ENCODE results near the gene CASZ1. TPM values are rescaled to one million over a fixed set of nuclear protein-coding genes. Genes with fewer than 3 reads are reported as not detected.

The CASZ1 gene
- total RNA-seq, 1 experiment from 2014 or later, result 11.7 TPM

DNA sequence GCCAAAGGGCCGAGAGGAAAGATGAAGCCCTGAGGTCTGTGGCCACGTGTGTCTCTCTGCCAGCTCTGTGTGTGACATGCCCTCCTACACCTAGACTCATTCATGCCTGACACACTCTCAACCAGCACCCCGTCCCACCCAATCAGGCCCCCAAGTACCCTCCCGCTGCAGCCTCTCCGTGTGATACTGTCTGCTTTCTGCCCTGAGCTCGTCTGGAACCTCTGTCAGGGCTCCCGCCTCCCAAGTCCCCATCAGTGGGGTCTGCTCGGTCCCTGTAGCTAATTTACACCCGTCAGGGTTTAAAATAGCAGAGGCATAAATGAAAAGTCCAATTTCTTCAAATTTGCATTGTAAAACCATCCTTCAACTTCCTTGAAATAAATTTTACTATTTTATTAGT lies 20.7 kb downstream of the CASZ1 start (continued):
- TF ChIP-seq, protein P1, sequence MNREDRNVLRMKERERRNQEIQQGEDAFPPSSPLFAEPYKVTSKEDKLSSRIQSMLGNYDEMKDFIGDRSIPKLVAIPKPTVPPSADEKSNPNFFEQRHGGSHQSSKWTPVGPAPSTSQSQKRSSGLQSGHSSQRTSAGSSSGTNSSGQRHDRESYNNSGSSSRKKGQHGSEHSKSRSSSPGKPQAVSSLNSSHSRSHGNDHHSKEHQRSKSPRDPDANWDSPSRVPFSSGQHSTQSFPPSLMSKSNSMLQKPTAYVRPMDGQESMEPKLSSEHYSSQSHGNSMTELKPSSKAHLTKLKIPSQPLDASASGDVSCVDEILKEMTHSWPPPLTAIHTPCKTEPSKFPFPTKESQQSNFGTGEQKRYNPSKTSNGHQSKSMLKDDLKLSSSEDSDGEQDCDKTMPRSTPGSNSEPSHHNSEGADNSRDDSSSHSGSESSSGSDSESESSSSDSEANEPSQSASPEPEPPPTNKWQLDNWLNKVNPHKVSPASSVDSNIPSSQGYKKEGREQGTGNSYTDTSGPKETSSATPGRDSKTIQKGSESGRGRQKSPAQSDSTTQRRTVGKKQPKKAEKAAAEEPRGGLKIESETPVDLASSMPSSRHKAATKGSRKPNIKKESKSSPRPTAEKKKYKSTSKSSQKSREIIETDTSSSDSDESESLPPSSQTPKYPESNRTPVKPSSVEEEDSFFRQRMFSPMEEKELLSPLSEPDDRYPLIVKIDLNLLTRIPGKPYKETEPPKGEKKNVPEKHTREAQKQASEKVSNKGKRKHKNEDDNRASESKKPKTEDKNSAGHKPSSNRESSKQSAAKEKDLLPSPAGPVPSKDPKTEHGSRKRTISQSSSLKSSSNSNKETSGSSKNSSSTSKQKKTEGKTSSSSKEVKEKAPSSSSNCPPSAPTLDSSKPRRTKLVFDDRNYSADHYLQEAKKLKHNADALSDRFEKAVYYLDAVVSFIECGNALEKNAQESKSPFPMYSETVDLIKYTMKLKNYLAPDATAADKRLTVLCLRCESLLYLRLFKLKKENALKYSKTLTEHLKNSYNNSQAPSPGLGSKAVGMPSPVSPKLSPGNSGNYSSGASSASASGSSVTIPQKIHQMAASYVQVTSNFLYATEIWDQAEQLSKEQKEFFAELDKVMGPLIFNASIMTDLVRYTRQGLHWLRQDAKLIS (CRISPR knock-in tag; IDR thresholded peaks at IDR 0.05; ENCODE audit: borderline replicate concordance), result no peak
- TF ChIP-seq OVOL2 (CRISPR knock-in tag; IDR thresholded peaks at IDR 0.05; ENCODE audit: borderline replicate concordance), result no peak
- TF ChIP-seq ELF4 (CRISPR knock-in tag; IDR thresholded peaks at IDR 0.05; ENCODE audit: low read depth), result no peak
- no peak for TF ChIP-seq FOXK1 (CRISPR knock-in tag; IDR thresholded peaks at IDR 0.05)
- TF ChIP-seq EMX1 (CRISPR knock-in tag; IDR thresholded peaks at IDR 0.05), result no peak
- TF ChIP-seq, protein P2, sequence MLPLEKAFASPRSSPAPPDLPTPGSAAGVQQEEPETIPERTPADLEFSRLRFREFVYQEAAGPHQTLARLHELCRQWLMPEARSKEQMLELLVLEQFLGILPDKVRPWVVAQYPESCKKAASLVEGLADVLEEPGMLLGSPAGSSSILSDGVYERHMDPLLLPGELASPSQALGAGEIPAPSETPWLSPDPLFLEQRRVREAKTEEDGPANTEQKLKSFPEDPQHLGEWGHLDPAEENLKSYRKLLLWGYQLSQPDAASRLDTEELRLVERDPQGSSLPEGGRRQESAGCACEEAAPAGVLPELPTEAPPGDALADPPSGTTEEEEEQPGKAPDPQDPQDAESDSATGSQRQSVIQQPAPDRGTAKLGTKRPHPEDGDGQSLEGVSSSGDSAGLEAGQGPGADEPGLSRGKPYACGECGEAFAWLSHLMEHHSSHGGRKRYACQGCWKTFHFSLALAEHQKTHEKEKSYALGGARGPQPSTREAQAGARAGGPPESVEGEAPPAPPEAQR (CRISPR knock-in tag; IDR thresholded peaks at IDR 0.05), result no peak
- no peak for TF ChIP-seq KAT7 (CRISPR knock-in tag; IDR thresholded peaks at IDR 0.05; ENCODE audit: borderline replicate concordance)
- no peak for TF ChIP-seq ETV6 (CRISPR knock-in tag; IDR thresholded peaks at IDR 0.05)
- no peak for TF ChIP-seq ZNF671 (CRISPR knock-in tag; IDR thresholded peaks at IDR 0.05)
- TF ChIP-seq ZNF263 (CRISPR knock-in tag; IDR thresholded peaks at IDR 0.05; ENCODE audit: low read depth), result no peak

DNA sequence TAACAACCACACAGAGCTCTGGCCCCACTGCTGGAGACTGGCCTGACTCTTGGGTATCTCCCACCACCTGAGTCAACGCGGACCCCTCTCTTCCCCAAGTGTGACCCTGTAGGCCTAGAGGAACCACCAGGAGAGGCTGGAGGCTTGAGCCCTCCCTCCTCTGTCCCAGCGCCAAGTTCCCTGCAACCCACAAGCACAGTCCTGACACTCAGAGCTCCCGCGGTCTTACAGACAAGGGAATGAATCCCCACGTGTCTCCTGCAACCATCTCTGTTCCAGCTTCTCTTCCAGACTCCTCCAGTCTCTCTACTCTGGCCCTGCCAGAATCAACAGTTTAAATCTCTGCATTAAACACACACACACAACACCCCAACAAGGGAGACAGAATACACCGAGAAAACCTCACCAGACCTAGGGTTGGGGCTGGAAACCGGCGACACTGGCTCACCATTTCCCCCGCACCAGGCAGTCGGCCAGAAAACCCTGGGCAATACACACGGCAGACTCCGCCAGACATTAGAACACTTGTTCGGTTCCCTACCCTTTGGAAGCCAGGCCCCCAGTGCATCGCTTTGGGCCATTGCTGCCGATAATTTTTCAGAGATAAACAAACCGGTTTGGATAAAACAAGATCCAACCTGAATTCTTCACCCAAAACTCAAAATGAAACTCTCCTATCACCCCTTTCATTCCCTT lies 21.7 kb downstream of the CASZ1 start:
- ChIA-PET POLR2A (no interaction called here), CTCF (no interaction called here)
- H3K36me3 Mint-ChIP-seq, result no peaks in the 10 kb centered on the region
- H3K4me1 Mint-ChIP-seq, result peaks cover 13% of the 10 kb centered on the region
- no peak for TF ChIP-seq TEAD4 (CRISPR knock-in tag; IDR thresholded peaks at IDR 0.05)
- TF ChIP-seq, protein P3, sequence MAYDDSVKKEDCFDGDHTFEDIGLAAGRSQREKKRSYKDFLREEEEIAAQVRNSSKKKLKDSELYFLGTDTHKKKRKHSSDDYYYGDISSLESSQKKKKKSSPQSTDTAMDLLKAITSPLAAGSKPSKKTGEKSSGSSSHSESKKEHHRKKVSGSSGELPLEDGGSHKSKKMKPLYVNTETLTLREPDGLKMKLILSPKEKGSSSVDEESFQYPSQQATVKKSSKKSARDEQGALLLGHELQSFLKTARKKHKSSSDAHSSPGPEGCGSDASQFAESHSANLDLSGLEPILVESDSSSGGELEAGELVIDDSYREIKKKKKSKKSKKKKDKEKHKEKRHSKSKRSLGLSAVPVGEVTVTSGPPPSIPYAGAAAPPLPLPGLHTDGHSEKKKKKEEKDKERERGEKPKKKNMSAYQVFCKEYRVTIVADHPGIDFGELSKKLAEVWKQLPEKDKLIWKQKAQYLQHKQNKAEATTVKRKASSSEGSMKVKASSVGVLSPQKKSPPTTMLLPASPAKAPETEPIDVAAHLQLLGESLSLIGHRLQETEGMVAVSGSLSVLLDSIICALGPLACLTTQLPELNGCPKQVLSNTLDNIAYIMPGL (CRISPR knock-in tag; IDR thresholded peaks at IDR 0.05), result no peak
- no peak for TF ChIP-seq ZNF232 (CRISPR knock-in tag; IDR thresholded peaks at IDR 0.05)
- TF ChIP-seq GRHL2 (CRISPR knock-in tag; IDR thresholded peaks at IDR 0.05; ENCODE audit: insufficient replicate concordance, severe bottlenecking), result no peak
- TF ChIP-seq, protein P4, sequence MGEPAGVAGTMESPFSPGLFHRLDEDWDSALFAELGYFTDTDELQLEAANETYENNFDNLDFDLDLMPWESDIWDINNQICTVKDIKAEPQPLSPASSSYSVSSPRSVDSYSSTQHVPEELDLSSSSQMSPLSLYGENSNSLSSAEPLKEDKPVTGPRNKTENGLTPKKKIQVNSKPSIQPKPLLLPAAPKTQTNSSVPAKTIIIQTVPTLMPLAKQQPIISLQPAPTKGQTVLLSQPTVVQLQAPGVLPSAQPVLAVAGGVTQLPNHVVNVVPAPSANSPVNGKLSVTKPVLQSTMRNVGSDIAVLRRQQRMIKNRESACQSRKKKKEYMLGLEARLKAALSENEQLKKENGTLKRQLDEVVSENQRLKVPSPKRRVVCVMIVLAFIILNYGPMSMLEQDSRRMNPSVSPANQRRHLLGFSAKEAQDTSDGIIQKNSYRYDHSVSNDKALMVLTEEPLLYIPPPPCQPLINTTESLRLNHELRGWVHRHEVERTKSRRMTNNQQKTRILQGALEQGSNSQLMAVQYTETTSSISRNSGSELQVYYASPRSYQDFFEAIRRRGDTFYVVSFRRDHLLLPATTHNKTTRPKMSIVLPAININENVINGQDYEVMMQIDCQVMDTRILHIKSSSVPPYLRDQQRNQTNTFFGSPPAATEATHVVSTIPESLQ (CRISPR knock-in tag; IDR thresholded peaks at IDR 0.05), result no peak
- no peak for TF ChIP-seq PRRX2 (CRISPR knock-in tag; IDR thresholded peaks at IDR 0.05)
- no peak for TF ChIP-seq SMAD3 (CRISPR knock-in tag; IDR thresholded peaks at IDR 0.05; ENCODE audit: borderline replicate concordance)
- no peak for TF ChIP-seq TCF7 (CRISPR knock-in tag; IDR thresholded peaks at IDR 0.05; ENCODE audit: low read depth)
- TF ChIP-seq, protein P1 (CRISPR knock-in tag; IDR thresholded peaks at IDR 0.05; ENCODE audit: borderline replicate concordance), result no peak
- DNase-seq (ENCODE audit: low spot score), result no peak
- no peak overlapping the region for H3K27ac Mint-ChIP-seq
- no peaks in the 10 kb centered on the region for H3K9me3 Mint-ChIP-seq
- H3K4me3 Mint-ChIP-seq, result no peak overlapping the region
- no peaks in the 10 kb centered on the region for H3K27me3 Mint-ChIP-seq (ENCODE audit: low read depth)
- no peak for ATAC-seq

Data from WTC11 (cell line).